Thyroid gland (tissue), 4 donors: ENCODE measurements around the gene ARFGAP3. TPM values are rescaled to one million over a fixed set of nuclear protein-coding genes. Genes with fewer than 3 reads are reported as not detected.
A peak's percentile ranks its signal among the peaks of the same experiment; 100 is the strongest.

Experiments
- DNase-seq, 2 donors: peaks; one replicate each; pipeline ENCODE4 v3.0.0-alpha.2; 2019
- H3K27ac ChIP-seq, 3 donors: fragments of 200-600 bp; sonication (generic); 1 replicate in 2 of 3; 2 replicates in 1 of 3; pipeline ENCODE4 v1.5.1; 2016 to 2019; ENCODE audit warnings: mild to moderate bottlenecking in 1 of 3, moderate library complexity in 1 of 3
- H3K27me3 ChIP-seq: fragments of 200-600 bp; sonication (generic); one replicate; pipeline ENCODE4 v1.5.1; 2019
- H3K36me3 ChIP-seq, 2 donors: fragments of 200-600 bp; sonication (generic); one replicate each; pipeline ENCODE4 v1.5.1; 2016 to 2019
- H3K4me1 ChIP-seq, 2 donors: fragments of 200-600 bp; sonication (generic); one replicate each; pipeline ENCODE4 v1.5.1; 2017 to 2019
- H3K4me3 ChIP-seq, 3 donors: fragments of 200-600 bp; sonication (generic); replicated peaks in 1 of 3; 1 replicate in 2 of 3; 2 replicates in 1 of 3; pipeline ENCODE4 v1.5.1; 2016; ENCODE audit warnings: mild to moderate bottlenecking in 1 of 3
- H3K9me3 ChIP-seq: fragments of 200-600 bp; sonication (generic); one replicate; pipeline ENCODE4 v1.5.1; 2017
- CTCF ChIP-seq, 6 experiments: fragments of 200-600 bp in 3 of 6; fragments of 450-650 bp in 3 of 6; sonication (generic) in 3 of 6; IDR thresholded peaks; one replicate each; pipeline ENCODE4 v1.5.1; 2016 to 2019; ENCODE audit warnings: antibody characterized with exemption in 6 of 6, mild to moderate bottlenecking in 2 of 6, inconsistent platforms in 1 of 6, moderate library complexity in 1 of 6
- POLR2A ChIP-seq, 2 donors: fragments of 450-650 bp; IDR thresholded peaks; one replicate each; pipeline ENCODE4 v1.6.1; 2017; ENCODE audit warnings: antibody characterized with exemption in 2 of 2, mild to moderate bottlenecking in 2 of 2, moderate library complexity in 1 of 2
- WGBS, 2 donors: methylation state at CpG; one replicate each; pipeline ENCODE4 v1.1.5; 2017; 5-methylcytosine and 5-hydroxymethylcytosine counted together
- intact Hi-C: fragments of 100-400 bp; cut with DNase I; formaldehyde crosslinking; loops from one replicate; pipeline ENCODE4 v1.15.1; 2023
- total RNA-seq, 4 donors: library from RNA; depleted of rRNA; stranded (reverse); fragments of >200 nt; gene quantifications; one replicate each; pipeline ENCODE4 v1.2.3, GENCODE V29; 2016

ARFGAP3 gene
- total RNA-seq, 4 donors from 2014 or later: 82.3 to 106 (median 94.2) TPM

GRCh38 chr22:42863349-42863961 is 6.4 kb upstream of the ARFGAP3 start:
- peaks cover 12 to 18% of the 10 kb centered on the region in 2 donors for H3K4me1 ChIP-seq
- H3K27me3 ChIP-seq: no peaks in the 10 kb centered on the region
- H3K4me3 ChIP-seq: no peak overlapping the region
- H3K9me3 ChIP-seq: no peaks in the 10 kb centered on the region
- intact Hi-C loops: loop anchor here (10.0 kb wide), 2 partner anchors 199 to 231 kb away; no protein-coding TSS in a partner anchor
- H3K36me3 ChIP-seq: no peaks in the 10 kb centered on the region
- no peak for DNase-seq
- TF ChIP-seq POLR2A (IDR thresholded peaks at IDR 0.05) (no peak), CTCF (IDR thresholded peaks at IDR 0.05) (no peak)
- WGBS, 2 donors: 79 to 87% methylated on average over 4 of the region's 4 CpGs
- H3K27ac ChIP-seq: no peak overlapping the region

GRCh38 chr22:42862045-42862734 is 5.1 kb upstream of the ARFGAP3 start:
- peaks cover 17 to 19% of the 10 kb centered on the region in 2 donors for H3K4me1 ChIP-seq
- no peaks in the 10 kb centered on the region for H3K9me3 ChIP-seq
- WGBS, 2 donors: 92 to 96% methylated on average over 7 of the region's 7 CpGs
- intact Hi-C loops: loop anchor here (10.0 kb wide), 2 partner anchors 197 to 233 kb away; no protein-coding TSS in a partner anchor
- H3K4me3 ChIP-seq: no peak overlapping the region
- no peaks in the 10 kb centered on the region for H3K27me3 ChIP-seq
- H3K27ac ChIP-seq: peak overlapping the region in 1 of 3 donors; percentile 58
- DNase-seq: no peak
- TF ChIP-seq CTCF (IDR thresholded peaks at IDR 0.05): no peak
- TF ChIP-seq POLR2A (IDR thresholded peaks at IDR 0.05): no peak
- no peaks in the 10 kb centered on the region for H3K36me3 ChIP-seq

- no peaks in the 10 kb centered on the region for H3K27me3 ChIP-seq
- no peak for TF ChIP-seq POLR2A (IDR thresholded peaks at IDR 0.05)
- TF ChIP-seq CTCF (IDR thresholded peaks at IDR 0.05): no peak
- H3K4me3 ChIP-seq: no peak overlapping the region
- 57 to 77% methylated on average over 4 of the region's 4 CpGs for WGBS, 2 donors
- H3K36me3 ChIP-seq: no peaks in the 10 kb centered on the region
- no peaks in the 10 kb centered on the region for H3K9me3 ChIP-seq
- peak overlapping the region; percentile 18 to 58 (median 56) for H3K27ac ChIP-seq
- peaks cover 18 to 19% of the 10 kb centered on the region in 2 donors for H3K4me1 ChIP-seq
- intact Hi-C loops: loop anchor here (10.0 kb wide), 2 partner anchors 196 to 234 kb away; no protein-coding TSS in a partner anchor
- peak in 1 of 2 donors; percentile 16 for DNase-seq
Measured at GRCh38 chr22:42860968-42861367, 3.9 kb upstream of the ARFGAP3 start.

- WGBS, 2 donors: 90 to 94% methylated on average over 14 of the region's 14 CpGs
- peak overlapping the region in 2 of 3 donors; percentile 8 to 97 for H3K27ac ChIP-seq
- DNase-seq: peak; percentile 40
- no peaks in the 10 kb centered on the region for H3K9me3 ChIP-seq
- TF ChIP-seq CTCF (IDR thresholded peaks at IDR 0.05) (no peak), POLR2A (IDR thresholded peaks at IDR 0.05) (no peak)
- no peaks in the 10 kb centered on the region for H3K36me3 ChIP-seq
- H3K27me3 ChIP-seq: no peaks in the 10 kb centered on the region
- intact Hi-C loops: no loop called here
- no peak overlapping the region for H3K4me3 ChIP-seq
- peaks cover 33 to 37% of the 10 kb centered on the region in 2 donors for H3K4me1 ChIP-seq
Measured at GRCh38 chr22:42857845-42858481, 890 bp upstream of the ARFGAP3 start.
